Osteoblast (primary cell): Measurements from ENCODE around the gene ITSN1. TPM values are rescaled to one million over a fixed set of nuclear protein-coding genes. Genes with fewer than 3 reads are reported as not detected.

Experiments used
- DNase-seq: peaks from one replicate; pipeline ENCODE4 v3.0.0; 2011; ENCODE audit warnings: low spot score, mixed read lengths; ENCODE audit not compliant: insufficient read length; ENCODE audit errors: missing footprints
- H2AFZ ChIP-seq: 2 replicates; pipeline ENCODE4 v1.6.0; 2011; ENCODE audit warnings: mild to moderate bottlenecking, low read length
- H3K27ac ChIP-seq: 2 replicates; pipeline ENCODE4 v1.5.1; 2011; ENCODE audit warnings: mild to moderate bottlenecking, low read depth, low read length, moderate library complexity
- H3K27me3 ChIP-seq: 2 replicates; pipeline ENCODE4 v1.6.0; 2012; ENCODE audit warnings: mild to moderate bottlenecking, control low read depth, inconsistent platforms, low read length, moderate library complexity; ENCODE audit not compliant: insufficient read depth
- H3K36me3 ChIP-seq: 2 replicates; pipeline ENCODE4 v1.5.1; 2011; ENCODE audit warnings: mild to moderate bottlenecking, low read length, control low read depth, moderate library complexity; ENCODE audit not compliant: insufficient read depth
- H3K4me1 ChIP-seq: 2 replicates; pipeline ENCODE4 v1.5.1; 2011; ENCODE audit warnings: mild to moderate bottlenecking, low read length, control low read depth, moderate library complexity; ENCODE audit not compliant: insufficient read depth
- H3K4me2 ChIP-seq: 2 replicates; pipeline ENCODE4 v1.6.0; 2011; ENCODE audit warnings: mild to moderate bottlenecking, low read length; ENCODE audit not compliant: insufficient read depth
- H3K4me3 ChIP-seq: fragments of 200-600 bp; sonication (generic); 3 replicates; pipeline ENCODE4 v1.5.1; 2012; ENCODE audit warnings: mild to moderate bottlenecking, low read length, inconsistent platforms; ENCODE audit not compliant: insufficient read depth
- H3K79me2 ChIP-seq: 2 replicates; pipeline ENCODE4 v1.6.0; 2012; ENCODE audit warnings: mild to moderate bottlenecking, low read length, control low read depth, inconsistent platforms; ENCODE audit not compliant: insufficient read depth
- H3K9me3 ChIP-seq: 2 replicates; pipeline ENCODE4 v1.5.1; 2011; ENCODE audit warnings: low read depth, low read length, control low read depth
- H4K20me1 ChIP-seq: 2 replicates; pipeline ENCODE4 v1.6.0; 2012; ENCODE audit warnings: mild to moderate bottlenecking, low read length, control low read depth; ENCODE audit not compliant: insufficient read depth
- total RNA-seq: library from RNA; depleted of rRNA; stranded (reverse); fragments of >200 nt; gene quantifications from 2 replicates; pipeline ENCODE4 v1.2.3, GENCODE V29; 2012
- TF ChIP-seq, protein P1 (sequence below): IDR thresholded peaks from 2 replicates; pipeline ENCODE4 v1.5.1; 2011; ENCODE audit warnings: mild to moderate bottlenecking, low read depth, low read length, moderate library complexity; ENCODE audit errors: extremely low read depth

The ITSN1 gene
- total RNA-seq, 1 donor: 42.7 TPM

DNA sequence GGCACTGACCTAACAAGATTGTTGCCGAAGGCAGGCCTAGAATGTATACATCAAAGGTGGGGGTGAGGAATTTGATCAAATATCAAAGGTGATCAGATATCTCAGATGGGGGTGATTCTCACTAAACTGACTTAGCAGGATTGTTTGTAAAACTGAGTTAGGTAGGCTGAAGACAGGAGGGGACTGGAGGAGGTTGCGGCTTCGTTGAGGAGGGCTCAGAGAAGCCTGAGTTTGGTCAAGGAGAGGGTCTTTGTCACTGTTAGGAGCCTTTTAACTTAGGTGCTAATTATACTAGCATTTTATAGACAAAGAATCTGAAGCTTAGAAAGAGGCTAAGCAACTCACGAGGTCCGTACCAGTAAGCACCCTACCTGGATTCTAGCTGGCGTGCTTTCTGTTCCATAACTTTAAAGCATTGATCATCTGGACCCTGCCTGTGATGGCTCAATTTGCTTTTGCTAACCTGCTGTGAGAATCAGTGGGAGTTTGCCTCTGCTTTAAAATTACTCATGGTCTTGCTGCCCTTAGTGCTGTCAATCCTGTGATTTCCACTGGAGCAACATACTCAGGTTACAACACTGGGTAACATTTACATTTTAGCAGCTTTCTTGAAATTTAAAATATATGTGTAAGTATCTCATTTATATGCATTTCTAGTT is 49.8 kb downstream of the ITSN1 start:
- DNase-seq: no peak
- Histone ChIP-seq H3K27ac (no peak overlapping the region), H3K4me3 (no peak overlapping the region), H3K4me2 (no peak overlapping the region), H2AFZ (no peak overlapping the region), H3K79me2 (peaks cover 86% of the 10 kb centered on the region), H3K9me3 (no peaks in the 10 kb centered on the region), H3K27me3 (no peaks in the 10 kb centered on the region), H4K20me1 (peaks cover 49% of the 10 kb centered on the region), H3K4me1 (peaks cover 6% of the 10 kb centered on the region), H3K36me3 (no peaks in the 10 kb centered on the region)
- TF ChIP-seq, protein P1, sequence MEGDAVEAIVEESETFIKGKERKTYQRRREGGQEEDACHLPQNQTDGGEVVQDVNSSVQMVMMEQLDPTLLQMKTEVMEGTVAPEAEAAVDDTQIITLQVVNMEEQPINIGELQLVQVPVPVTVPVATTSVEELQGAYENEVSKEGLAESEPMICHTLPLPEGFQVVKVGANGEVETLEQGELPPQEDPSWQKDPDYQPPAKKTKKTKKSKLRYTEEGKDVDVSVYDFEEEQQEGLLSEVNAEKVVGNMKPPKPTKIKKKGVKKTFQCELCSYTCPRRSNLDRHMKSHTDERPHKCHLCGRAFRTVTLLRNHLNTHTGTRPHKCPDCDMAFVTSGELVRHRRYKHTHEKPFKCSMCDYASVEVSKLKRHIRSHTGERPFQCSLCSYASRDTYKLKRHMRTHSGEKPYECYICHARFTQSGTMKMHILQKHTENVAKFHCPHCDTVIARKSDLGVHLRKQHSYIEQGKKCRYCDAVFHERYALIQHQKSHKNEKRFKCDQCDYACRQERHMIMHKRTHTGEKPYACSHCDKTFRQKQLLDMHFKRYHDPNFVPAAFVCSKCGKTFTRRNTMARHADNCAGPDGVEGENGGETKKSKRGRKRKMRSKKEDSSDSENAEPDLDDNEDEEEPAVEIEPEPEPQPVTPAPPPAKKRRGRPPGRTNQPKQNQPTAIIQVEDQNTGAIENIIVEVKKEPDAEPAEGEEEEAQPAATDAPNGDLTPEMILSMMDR: no peak

DNA sequence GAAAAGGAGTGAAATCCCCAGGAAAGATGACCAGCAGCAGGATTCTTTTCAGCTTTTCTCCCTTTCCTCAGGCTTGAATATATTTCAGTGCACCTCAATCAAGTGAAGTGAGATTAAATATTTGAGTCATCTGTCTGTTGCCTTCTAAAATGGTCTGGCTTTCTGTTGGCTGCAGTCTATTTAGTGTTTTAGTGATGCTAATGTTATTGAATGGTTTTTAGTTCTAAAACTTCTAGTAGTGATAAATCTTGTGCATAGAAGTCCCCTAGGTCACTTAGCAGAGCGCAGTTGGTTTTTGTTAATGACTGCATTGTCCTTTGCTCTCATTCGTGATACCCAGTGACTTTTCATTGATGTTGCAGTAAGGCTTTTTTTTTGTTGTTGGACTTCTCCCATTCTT is 53.5 kb downstream of the ITSN1 start:
- Histone ChIP-seq H3K9me3 (no peaks in the 10 kb centered on the region), H3K27me3 (no peaks in the 10 kb centered on the region), H3K4me2 (no peak overlapping the region), H3K36me3 (no peaks in the 10 kb centered on the region), H3K4me1 (no peaks in the 10 kb centered on the region), H2AFZ (no peak overlapping the region), H3K4me3 (no peak overlapping the region), H3K79me2 (peaks cover 92% of the 10 kb centered on the region), H4K20me1 (peaks cover 63% of the 10 kb centered on the region), H3K27ac (no peak overlapping the region)
- DNase-seq: no peak
- TF ChIP-seq, protein P1: no peak

GRCh38 chr21:33696465-33696864 is 54.2 kb downstream of the ITSN1 start:
- Histone ChIP-seq H4K20me1 (peaks cover 61% of the 10 kb centered on the region), H3K9me3 (no peaks in the 10 kb centered on the region), H3K4me1 (no peaks in the 10 kb centered on the region), H3K4me2 (no peak overlapping the region), H3K27ac (no peak overlapping the region), H3K36me3 (no peaks in the 10 kb centered on the region), H2AFZ (no peak overlapping the region), H3K79me2 (peaks cover 92% of the 10 kb centered on the region), H3K27me3 (no peaks in the 10 kb centered on the region), H3K4me3 (no peak overlapping the region)
- TF ChIP-seq, protein P1: no peak
- DNase-seq: no peak

GRCh38 chr21:33698087-33698860 is 56.0 kb downstream of the ITSN1 start:
- H3K4me1 ChIP-seq: no peaks in the 10 kb centered on the region
- H3K27me3 ChIP-seq: no peaks in the 10 kb centered on the region
- H3K79me2 ChIP-seq: peaks cover 83% of the 10 kb centered on the region
- no peak overlapping the region for H3K4me3 ChIP-seq
- no peak overlapping the region for H2AFZ ChIP-seq
- no peak for DNase-seq
- H3K36me3 ChIP-seq: no peaks in the 10 kb centered on the region
- no peaks in the 10 kb centered on the region for H3K9me3 ChIP-seq
- TF ChIP-seq, protein P1: no peak
- H3K4me2 ChIP-seq: no peak overlapping the region
- H3K27ac ChIP-seq: no peak overlapping the region
- peaks cover 54% of the 10 kb centered on the region for H4K20me1 ChIP-seq
